Thoracic aorta endothelial cell (primary cell): ENCODE data around the gene ABCG5. TPM values are rescaled to one million over a fixed set of nuclear protein-coding genes. Genes with fewer than 3 reads are reported as not detected.

ENCODE experiments used
- small RNA-seq: library from RNA; depleted of rRNA; stranded (forward); fragments of <200 nt; gene quantifications from one replicate; pipeline ENCODE3, GENCODE V24; 2012
- total RNA-seq: library from RNA; depleted of rRNA; stranded (reverse); fragments of >200 nt; gene quantifications from 2 replicates; pipeline ENCODE4 v1.2.3, GENCODE V29; 2012

The ABCG5 gene
- not detected in 2 replicates for total RNA-seq

GRCh38 chr2:43838560-43839267 is at the start of gene ABCG5, which contains the start of gene ABCG8:
Gene ABCG5, minus strand, starts transcription at chr2:43838839. Its CDS starts 160 bp downstream, at chr2:43838679.
Gene ABCG8, plus strand, starts transcription at chr2:43838971. Its CDS starts 83 bp downstream, at chr2:43839054.

GRCh38 chr2:43773876-43774613 is 64.6 kb downstream of the ABCG5 start, which contains the start of gene DYNC2LI1:
Gene DYNC2LI1, plus strand, starts transcription at chr2:43774039. Its CDS starts 100 bp downstream, at chr2:43774139.

Small RNAs within 50 kb of the gene (small RNA-seq; reads per million reads assigned to genes)
- not detected for gene RN7SKP66

Other genes with a start within 250 kb of the ABCG5 start
- 43.0 and 44.2 TPM in 2 replicates for gene THADA, start 242.8 kb downstream of the ABCG5 start, total RNA-seq
- gene PLEKHH2, start 201.6 kb downstream of the ABCG5 start, total RNA-seq: 0.40 and 1.2 TPM in 2 replicates
- 0.50 TPM in 1 of 2 replicates, not detected in the other for gene C1GALT1C1L, start 162.4 kb downstream of the ABCG5 start, total RNA-seq
- gene DYNC2LI1, start 64.8 kb downstream of the ABCG5 start, total RNA-seq: 14.8 and 15.2 TPM in 2 replicates
- not detected in 2 replicates for gene ABCG8, start 132 bp upstream of the ABCG5 start, total RNA-seq
- 143 and 148 TPM in 2 replicates for gene LRPPRC, start 157.2 kb upstream of the ABCG5 start, total RNA-seq